HG02938 (cell line): ENCODE measurements around the gene APOL3.
"Not testable (repeated sequence)": the region's sequence is repeated elsewhere in the genome, so short reads cannot be mapped to it uniquely, and the experiment has no call there.

ENCODE experiments used
- ATAC-seq: cut with Tn5 transposase; IDR thresholded peaks from one replicate; pipeline ENCODE4 v1.9.1; 2021; ENCODE audit warnings: mild to moderate bottlenecking, moderate library complexity; ENCODE audit not compliant: unreplicated experiment

Gene APOL3, protein sequence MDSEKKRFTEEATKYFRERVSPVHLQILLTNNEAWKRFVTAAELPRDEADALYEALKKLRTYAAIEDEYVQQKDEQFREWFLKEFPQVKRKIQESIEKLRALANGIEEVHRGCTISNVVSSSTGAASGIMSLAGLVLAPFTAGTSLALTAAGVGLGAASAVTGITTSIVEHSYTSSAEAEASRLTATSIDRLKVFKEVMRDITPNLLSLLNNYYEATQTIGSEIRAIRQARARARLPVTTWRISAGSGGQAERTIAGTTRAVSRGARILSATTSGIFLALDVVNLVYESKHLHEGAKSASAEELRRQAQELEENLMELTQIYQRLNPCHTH

DNA sequence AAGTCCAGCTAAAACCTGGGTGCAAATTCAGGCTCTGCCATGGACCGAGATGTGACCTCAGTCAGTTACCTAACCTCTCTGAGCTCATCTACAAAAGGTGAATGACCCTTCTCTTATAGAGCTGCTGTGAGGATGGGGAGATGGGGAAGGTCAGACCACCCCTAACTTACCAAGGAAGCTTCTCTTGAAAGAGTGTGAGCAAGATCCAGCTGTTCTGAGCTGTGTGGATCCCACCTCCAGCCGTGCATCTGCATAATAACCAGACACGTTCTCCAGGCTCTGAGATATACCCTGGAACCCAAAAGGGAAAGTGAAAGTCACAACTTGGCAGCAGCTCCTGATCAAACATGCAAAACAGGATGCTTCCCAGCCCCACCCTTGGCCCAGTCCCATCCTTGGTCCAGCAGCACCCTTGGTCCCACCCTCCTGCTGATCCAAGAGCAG lies at the start of gene APOL3:
Gene APOL3, minus strand, starts transcription at position 257 of the 444 bp plus-strand sequence. CDS start 11,700 bp downstream, outside the sequence.
- ATAC-seq, result no peak

DNA sequence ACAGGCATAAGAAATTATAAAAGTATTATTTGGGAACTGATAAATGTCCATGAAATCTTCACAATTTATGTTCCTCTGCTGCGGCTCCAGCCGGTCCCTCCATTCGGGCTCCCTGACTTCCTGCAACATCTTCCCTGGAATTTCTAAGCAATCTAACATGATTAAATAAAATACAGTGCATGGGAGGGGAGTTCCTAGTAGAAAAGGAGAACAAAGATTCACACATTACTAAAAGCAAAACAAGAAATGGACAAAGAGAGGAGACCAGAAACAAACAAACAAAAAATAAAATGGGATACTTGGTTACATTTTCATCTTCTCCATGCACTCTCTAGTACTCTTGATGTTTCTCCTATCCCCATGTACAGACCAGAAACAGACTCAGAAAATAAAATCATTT lies 49.7 kb upstream of the APOL3 start:
- no peak for ATAC-seq

DNA sequence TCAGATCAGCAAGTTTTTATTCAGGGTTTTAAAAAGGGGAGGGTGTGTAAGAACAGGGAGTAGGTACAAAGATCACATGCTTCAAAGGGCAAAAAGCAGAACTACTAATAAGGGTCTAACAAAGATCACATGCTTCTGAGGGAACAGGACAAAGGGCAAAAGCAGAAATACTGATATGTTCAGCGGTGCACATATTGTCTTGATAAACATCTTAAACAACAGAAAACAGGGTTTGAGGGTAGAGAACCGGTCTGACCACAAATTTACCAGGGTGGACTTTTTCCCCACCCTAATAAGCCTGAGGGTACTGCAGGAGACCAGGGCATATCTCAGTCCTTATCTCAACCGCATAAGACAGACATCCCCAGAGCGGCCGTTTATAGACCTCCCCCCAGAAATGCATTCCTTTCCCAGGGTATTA lies 48.9 kb upstream of the APOL3 start:
- ATAC-seq, result not testable (repeated sequence)

DNA sequence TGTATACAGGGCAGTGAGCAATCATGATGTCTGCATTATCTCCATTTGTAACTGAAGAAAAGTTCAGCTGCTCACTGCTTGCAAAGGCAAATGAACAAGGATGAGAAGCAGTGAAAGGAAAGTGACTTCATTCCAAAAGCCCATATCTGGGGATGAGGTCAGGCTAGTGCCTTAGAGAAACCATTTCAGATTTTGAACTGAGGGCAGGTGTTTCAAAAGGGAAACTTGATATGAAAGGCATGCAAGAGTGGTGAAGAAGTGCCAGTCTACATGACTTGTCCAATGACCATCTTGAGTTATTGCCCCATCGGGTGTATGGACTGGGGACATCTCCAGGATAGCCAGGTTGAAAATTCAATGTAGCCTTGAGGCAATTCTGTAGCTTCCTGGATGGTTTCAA lies 48.4 kb upstream of the APOL3 start:
- ATAC-seq, result no peak

DNA sequence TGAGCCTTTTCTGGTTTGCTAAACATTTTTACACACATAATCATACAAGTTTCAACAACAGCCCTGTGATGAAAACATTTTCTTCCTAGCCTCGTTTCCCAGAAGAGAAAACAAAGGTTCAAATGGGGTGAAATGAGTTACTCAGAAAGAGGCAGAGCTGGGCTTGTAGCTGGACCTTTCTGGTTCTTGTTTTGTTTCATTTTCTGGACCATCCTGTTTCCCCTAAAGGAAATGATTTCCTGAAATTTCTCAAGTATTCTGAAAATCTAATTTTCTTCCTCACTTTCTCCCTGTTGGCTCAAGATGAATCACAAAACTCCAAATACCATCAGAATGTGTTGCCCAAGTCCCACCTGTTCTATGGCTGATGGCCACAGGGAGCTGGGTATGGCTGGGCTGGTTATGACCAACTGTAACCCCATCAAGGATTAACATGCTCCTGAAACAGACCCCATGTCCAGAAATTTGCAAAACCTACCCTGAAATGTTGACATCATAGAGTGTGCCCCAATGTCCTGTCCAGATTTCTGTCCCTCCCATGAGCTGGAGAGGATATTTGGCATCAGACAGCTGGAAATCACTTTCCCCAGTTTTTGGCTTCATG lies 47.7 kb upstream of the APOL3 start:
- no peak for ATAC-seq

DNA sequence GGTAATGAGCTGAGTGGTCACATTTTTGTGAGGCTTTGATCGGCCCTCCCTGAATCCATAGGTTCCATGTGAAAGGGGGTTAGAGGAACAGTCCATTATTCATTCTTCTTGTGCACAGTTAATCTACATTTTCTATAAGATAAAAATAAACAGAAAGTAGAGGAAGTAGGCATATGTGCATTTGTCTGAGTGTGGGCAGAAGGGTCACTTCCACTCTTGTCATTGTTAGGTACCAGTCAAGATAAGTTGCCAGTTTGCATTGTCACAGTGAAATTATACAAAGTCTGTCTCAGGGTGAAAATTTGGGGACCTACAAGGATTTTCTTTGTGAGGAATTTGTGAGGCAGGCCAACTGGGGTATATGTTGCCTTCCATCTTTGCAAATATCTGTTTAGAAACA lies 45.7 kb upstream of the APOL3 start:
- ATAC-seq, result no peak

DNA sequence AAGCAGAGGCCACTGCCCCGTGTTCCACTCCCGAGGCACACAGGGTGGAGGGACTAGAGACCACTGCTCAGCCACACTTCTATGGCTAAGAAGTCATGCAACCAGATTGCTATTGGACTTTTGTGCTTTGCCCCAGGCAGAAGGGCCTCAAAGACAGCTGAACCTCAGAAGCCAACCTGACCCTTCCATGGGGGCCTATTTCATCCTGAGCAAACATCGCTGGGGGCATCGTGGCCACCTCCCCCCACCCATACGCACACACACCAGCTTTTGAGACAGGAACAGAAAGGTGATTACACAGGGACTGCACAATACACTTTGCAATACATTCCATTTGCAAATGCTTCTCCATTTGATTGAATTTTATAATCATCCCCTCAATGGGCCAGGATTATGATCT lies 45.0 kb upstream of the APOL3 start:
- not testable (repeated sequence) for ATAC-seq

DNA sequence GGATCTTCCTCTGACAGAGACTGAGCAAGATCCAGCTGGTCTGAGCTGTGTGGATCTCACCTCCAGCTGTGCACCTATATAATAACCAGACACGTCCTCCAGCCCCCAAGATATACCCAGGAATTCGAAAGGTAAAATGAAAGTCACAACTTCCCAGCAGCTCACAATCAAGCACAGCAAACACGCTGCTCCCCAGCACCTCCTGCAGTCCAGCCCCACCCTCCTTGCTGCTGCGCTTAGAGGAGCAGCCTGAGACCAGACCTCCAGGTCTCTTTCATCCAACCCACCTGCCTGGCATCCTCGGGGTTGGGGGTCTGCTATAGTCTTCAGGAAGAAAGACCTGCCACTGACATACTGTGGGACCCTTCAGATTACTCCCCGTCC lies 44.1 kb upstream of the APOL3 start:
- ATAC-seq, result no peak

DNA sequence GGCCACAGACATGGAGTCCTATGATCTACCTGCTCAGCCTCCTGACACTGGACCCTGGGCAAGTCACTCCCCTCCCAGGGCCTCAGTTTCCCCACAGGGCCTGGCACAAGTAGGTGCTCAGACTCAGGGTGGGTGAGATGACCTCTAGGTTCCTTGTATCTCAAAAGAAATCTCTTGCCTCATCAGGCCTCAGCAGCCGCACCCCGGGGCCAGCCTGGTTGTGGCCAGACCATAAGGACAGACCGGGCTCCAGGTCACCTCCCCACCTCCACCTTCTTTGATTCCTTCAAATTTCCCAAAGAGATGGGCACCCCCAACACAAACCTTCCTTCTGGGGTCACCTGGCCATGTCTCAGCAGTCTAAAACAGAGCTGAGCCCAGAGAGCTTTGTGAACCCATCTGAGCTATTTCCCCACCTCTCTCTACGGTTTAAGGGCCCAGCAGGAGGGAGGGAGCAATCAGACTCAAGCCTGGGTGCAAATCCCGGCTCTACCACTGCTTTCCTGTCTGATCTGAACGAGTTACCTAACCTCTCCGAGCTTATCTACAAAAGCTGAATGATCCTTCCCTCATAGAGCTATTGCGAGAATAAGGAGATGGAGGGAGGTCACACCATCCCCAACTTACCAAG lies 43.6 kb upstream of the APOL3 start:
- ATAC-seq, result no peak

DNA sequence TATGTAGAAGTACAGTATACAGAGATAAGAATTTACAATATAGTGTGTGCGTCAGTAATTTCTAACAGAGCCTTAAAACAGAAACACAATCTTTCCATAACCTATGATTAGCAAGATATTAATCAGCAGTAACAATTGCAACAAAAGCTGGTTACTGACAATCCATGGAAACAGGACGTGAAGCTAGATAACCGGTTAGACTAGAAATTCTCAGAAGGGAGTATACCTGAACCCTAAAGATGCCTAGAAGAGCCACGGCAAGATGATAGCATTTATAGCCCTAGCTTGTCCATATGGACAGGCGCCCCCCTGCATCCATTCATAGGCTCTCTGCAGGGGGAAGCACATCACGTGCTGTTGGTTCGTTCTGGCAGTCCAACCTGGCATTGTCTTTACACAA lies 42.9 kb upstream of the APOL3 start:
- ATAC-seq, result not testable (repeated sequence)

DNA sequence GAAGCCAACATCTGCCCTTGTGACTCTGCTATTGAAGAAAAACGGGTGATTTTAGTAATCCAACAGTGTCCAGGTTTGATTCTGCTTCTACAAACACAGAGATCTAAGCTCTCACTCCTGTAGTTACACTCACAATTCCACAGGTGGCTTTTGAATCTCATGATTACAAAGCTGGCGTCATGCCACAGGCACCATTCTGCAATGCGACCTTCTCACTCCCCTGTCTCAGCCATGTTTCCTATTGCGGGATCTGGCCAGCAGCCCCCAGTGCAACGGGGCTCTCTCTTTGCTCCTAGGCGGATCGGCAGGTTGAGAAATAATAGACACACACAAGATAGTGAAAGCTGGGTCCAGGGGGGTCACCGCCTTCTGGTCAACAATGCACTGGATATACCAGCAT lies 42.4 kb upstream of the APOL3 start:
- ATAC-seq, result not testable (repeated sequence)

DNA sequence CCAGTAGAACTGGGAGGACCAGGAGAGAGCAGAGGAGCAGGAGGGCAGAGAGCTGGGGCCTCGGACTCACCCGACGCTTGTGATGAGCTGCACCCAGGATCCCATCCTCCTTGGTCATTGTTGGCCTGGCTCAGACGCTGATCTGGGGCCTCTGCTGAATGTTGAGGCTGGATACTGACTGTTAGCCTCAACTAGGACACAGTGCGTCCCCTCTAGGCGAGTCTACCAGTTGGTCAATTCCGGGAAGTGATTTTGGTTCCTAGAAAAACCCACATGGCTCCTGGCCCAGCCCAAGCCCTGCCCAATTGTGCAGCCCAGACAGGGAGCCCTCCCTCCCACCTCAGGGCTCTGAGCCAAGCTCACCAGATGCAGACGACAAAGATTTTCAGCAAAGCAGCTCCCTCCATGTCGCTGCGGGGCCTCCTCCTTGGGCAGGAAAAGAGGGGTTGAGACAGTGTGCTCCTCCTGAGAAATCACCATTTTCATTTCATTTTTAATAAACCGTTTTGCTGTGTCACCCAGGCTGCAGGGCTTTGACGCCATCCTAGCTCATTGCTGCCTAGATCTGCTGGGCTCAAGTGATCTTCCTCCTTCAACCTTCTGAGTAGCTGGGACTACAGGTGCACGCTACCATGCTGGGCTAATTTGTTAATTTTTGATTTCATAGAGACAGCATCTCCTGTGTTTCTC lies 41.2 kb upstream of the APOL3 start, which contains the start of gene APOL4:
Gene APOL4, minus strand, starts transcription at position 180 of the 690 bp plus-strand sequence. Its CDS starts 75 bp downstream, at position 105.
- ATAC-seq, result no peak

DNA sequence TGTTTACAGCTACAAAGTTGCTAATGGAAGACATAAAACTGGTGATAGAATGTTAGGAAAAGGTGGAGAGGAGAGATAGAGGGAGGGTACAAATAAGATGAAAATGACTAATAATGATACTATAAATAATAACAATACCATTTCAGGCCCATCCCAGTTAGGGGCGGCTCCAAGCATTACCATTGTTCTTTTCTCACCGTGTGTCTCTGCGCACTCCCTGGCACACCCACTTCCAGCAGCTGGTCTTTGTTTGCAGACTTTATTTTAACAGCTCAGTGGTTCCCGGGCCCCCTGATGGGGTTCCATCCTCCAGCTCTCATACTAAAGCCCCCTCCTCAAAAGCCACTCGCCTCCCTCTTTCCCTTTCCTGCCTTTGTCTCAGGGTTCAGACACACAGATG lies 40.5 kb upstream of the APOL3 start:
- ATAC-seq, result not testable (repeated sequence)

DNA sequence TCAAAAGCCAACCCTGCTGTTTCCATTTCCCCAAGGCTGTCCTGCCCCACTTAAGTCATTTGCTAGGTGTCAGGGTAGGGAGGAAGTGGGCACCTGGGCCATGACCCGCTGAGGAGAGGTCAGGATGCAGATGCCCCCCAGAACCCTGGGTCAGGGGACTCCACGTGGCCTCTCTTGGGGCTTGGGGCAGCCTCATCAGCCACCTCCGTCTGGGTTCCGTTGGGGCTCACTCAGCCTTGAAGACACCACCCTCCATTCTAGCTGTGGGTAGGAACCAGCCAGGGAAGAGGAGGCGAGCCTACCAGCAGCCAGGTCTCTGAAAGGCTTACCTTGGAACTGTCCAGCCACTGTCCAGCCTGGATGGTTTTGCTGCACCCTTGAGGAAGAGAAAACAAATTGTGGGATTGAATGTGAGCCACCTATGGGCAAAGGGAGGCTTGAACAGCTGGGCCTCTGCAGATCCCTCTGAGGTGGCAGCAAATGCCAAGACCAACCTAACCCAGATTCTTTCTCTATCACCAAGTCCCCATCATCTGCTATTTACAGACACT lies 38.5 kb upstream of the APOL3 start:
- ATAC-seq, result no peak

DNA sequence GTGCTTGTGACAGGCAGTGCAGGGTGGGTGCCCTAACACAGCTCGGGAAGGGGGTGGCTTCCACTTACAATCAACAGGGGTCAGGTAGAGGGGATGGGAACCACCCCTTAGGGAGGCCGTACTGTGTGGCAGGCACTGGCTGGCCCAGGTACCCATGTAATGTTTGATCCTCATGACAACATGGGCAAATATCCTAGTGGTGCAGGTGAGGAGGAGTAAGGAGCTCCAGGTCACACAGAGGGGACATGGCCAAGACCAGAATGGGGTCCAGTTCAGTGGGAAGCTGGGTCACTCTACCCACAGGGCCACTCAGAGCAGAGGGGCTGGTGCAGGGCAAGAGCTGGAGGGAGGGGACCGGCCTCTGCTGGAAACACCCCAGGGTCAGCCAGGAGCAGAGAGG lies 38.0 kb upstream of the APOL3 start:
- ATAC-seq, result no peak

DNA sequence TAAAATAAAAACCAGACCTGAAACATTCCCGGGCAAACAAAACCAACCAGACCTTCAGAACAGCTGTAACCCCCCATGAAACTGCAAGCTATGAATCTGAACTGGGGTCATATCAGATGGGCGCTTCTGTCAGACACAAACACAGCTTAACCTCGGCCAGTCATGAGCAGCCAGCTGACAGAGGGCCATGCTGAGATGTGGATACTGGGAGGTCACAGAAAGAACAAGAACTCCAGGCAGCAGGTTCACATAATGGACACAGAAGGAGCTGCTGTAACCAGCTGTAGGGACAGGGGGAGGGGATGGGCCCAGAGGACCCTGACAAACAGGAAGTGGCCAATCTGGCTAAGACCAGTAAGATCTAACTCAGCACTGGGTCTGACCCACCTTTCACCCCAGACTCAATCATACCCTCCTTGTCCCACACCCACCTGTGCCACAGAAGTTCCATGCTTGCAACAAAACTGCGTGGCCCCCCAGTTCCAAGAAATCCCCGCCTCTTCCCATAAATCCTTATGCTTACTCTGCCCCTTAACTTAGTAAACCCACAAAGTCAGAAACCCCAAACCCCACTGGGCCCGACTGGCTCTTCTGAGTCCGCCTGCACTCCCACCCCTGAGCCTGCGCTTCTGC lies 37.1 kb upstream of the APOL3 start:
- no peak for ATAC-seq

DNA sequence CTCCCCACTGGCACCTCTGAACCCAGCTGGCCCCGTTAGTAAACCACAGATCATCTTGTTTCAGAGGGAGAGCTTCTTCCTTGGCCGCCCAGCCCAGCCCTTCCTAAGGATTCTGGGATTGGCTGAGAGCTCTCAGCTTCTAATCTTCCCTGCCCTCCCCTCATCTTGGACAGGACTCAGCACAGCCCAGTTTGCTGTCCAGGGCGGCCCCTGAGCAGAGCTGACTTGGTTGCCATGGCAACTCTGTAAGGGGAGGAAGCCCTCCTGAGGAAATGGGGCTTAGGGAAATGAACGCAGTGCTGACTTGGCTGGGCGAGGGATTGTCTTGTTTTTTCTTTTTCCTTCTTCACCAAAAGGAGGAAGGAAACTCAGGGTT lies 36.5 kb upstream of the APOL3 start:
- ATAC-seq, result no peak

DNA sequence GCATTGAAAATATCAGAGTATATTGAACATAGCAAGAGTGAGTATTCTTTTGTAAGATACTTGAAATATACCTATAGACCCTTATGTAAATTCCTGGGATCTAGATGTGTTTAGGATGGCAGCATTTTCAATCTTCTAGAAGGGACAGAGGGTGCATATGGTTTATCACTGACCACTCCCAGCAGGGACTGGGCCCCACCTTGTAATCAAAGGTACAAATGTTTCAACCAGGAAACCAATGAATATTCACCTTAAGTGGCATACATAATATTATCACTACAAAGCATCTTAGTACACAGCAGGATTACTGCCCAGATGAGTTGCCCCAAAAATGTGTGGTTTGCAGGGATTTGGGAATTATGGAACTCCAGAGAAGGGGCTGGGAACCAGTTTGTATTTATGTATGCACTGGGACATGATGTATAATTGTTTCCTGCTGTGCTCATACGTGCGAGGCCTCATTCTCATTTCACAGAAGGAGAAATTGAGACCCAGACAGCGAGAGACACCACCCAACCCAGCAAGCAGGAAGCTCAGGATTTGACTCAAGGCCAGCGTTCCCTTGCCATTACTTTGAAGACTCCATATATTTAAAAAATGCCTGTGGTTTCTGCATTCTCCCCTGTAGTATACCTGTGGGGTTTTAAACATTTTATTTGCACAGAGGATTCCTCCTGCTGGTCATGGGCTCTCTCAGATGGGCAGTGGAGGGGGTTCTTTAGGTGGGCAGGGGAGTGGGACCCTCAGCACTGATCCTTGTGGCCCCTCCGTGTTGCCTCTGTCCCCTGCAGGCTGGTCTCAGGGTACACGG lies 35.9 kb upstream of the APOL3 start:
- no peak for ATAC-seq

DNA sequence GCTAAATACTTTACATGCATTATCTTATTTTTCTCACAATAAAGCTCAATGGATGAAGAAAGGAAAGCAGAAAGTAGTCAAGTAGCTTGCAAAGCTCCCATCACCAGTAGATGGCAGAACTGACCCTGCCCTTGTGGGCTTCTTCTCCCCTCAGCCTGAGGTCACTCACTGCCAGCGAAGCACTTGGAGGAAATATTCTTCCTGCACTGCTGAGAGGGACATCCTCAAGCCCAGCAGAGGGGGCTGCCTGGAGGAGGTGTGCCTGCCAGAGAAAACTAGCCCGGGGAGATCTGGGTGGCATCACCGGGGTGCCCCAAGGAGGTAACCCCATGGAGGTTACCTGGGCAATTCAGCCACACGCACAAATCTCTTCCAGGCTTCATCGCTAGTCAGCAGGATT lies 34.4 kb upstream of the APOL3 start:
- ATAC-seq, result no peak

DNA sequence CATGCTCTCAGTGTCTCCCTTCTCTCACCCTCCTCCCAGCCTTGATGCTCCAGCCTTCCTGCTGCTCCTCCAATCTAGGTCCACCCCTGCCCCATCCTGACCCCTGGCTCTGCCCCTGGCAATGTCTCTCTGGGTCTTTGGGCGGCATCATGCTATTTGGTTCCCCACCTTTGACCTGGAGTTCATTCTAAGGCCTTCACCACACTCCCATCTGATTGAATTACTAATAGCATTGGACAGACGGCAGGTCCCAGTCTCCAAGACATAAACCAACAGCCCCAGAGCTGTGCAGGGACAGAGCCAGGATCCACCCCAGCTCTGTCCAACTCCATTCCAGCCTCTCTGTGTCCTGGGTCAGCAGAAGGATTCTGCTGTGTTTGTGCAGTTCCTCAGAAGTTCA lies 33.8 kb upstream of the APOL3 start:
- no peak for ATAC-seq
